ENCODE data around the gene FXN.

DNA sequence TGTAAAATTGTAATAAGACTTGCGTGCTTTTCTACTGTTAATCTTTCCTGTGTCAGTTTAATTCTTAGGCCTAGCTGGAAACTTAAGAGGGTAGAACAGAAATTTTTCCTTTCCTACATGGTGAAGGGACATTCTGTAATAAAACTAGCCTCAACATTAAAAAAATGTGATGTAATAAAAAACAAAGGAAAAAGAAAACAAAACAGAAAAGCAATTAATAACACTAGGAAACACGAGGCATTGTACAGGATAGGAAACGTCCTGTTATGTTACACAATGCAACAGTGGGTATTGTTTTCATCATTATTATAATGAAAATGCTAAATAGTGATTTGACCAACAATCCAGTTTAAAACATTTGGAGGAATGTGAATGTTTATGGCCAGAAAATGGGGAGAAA lies 47.8 kb downstream of the FXN start:
- TF ChIP-seq, protein P1, sequence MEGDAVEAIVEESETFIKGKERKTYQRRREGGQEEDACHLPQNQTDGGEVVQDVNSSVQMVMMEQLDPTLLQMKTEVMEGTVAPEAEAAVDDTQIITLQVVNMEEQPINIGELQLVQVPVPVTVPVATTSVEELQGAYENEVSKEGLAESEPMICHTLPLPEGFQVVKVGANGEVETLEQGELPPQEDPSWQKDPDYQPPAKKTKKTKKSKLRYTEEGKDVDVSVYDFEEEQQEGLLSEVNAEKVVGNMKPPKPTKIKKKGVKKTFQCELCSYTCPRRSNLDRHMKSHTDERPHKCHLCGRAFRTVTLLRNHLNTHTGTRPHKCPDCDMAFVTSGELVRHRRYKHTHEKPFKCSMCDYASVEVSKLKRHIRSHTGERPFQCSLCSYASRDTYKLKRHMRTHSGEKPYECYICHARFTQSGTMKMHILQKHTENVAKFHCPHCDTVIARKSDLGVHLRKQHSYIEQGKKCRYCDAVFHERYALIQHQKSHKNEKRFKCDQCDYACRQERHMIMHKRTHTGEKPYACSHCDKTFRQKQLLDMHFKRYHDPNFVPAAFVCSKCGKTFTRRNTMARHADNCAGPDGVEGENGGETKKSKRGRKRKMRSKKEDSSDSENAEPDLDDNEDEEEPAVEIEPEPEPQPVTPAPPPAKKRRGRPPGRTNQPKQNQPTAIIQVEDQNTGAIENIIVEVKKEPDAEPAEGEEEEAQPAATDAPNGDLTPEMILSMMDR (IDR thresholded peaks at IDR 0.05; ENCODE audit: insufficient read depth, low read depth, low read length), result no peak
- no peak for TF ChIP-seq EZH2 (IDR thresholded peaks at IDR 0.05; ENCODE audit: insufficient read depth, low read length)
